ENCODE measurements around the gene CCDC27.

Gene CCDC27

GRCh38 chr1:3729594-3730542, 22.4 kb upstream of the CCDC27 start:
- no peaks in the 10 kb centered on the region for H3K9me3 ChIP-seq (ENCODE audit: control insufficient read depth in 2 of 2, low read length in 2 of 2)
- no peak overlapping the region for H3K9ac ChIP-seq (ENCODE audit: low read depth in 1 of 2, low read length in 2 of 2)
- no peak overlapping the region for H3K4me3 ChIP-seq (ENCODE audit: low read length in 2 of 2)
- H3K4me1 ChIP-seq (ENCODE audit: control insufficient read depth in 2 of 2, insufficient read depth in 2 of 2, low read length in 2 of 2): no peaks in the 10 kb centered on the region
- H3K36me3 ChIP-seq (ENCODE audit: control insufficient read depth in 2 of 2, insufficient read depth in 2 of 2, low read length in 2 of 2): no peaks in the 10 kb centered on the region
- H3K27ac ChIP-seq (ENCODE audit: low read depth in 2 of 2, low read length in 2 of 2): no peak overlapping the region
- peaks cover 0 to 2% of the 10 kb centered on the region in 2 donors for H3K27me3 ChIP-seq (ENCODE audit: control insufficient read depth in 2 of 2, insufficient read depth in 2 of 2, low read length in 2 of 2)

DNA sequence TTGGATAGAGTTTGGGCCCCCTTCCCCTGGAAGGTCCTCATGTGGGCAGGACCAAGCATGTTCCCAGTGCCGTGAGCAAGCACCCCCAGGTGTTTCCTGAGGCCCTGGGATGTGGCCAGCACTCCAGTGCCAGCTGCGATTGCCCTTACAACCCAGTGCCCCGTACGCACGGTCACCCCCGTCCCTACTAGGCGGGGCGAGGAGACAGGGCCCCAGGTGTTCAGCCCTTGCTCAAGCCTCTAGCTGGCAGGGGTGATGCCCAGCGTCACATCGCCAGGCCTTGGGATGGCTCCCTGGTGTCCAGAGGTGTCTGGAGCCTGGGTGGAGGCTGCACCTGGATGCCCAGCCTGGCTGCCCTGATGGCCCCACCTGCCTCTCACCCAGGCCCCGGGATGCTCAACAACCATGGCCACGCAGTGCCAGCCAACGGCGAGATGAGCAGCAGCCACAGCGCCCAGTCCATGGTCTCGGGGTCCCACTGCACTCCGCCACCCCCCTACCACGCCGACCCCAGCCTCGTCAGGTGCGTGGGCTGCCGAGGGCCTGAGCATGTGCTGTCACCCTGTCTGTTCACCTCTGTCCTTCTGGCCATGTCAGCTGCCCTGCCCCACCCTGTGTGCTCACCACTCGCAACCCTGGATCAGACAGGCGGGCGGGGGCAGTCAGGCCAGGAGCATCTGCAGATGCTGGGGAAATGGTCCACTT, 21.6 kb upstream of the CCDC27 start:
- no peaks in the 10 kb centered on the region for H3K4me1 ChIP-seq (ENCODE audit: control insufficient read depth in 2 of 2, insufficient read depth in 2 of 2, low read length in 2 of 2)
- no peaks in the 10 kb centered on the region for H3K36me3 ChIP-seq (ENCODE audit: control insufficient read depth in 2 of 2, insufficient read depth in 2 of 2, low read length in 2 of 2)
- H3K9ac ChIP-seq (ENCODE audit: low read depth in 1 of 2, low read length in 2 of 2): no peak overlapping the region
- no peak overlapping the region for H3K27ac ChIP-seq (ENCODE audit: low read depth in 2 of 2, low read length in 2 of 2)
- H3K27me3 ChIP-seq (ENCODE audit: control insufficient read depth in 2 of 2, insufficient read depth in 2 of 2, low read length in 2 of 2): peaks cover 0 to 2% of the 10 kb centered on the region in 2 donors
- H3K9me3 ChIP-seq (ENCODE audit: control insufficient read depth in 2 of 2, low read length in 2 of 2): no peaks in the 10 kb centered on the region
- H3K4me3 ChIP-seq (ENCODE audit: low read length in 2 of 2): no peak overlapping the region

DNA sequence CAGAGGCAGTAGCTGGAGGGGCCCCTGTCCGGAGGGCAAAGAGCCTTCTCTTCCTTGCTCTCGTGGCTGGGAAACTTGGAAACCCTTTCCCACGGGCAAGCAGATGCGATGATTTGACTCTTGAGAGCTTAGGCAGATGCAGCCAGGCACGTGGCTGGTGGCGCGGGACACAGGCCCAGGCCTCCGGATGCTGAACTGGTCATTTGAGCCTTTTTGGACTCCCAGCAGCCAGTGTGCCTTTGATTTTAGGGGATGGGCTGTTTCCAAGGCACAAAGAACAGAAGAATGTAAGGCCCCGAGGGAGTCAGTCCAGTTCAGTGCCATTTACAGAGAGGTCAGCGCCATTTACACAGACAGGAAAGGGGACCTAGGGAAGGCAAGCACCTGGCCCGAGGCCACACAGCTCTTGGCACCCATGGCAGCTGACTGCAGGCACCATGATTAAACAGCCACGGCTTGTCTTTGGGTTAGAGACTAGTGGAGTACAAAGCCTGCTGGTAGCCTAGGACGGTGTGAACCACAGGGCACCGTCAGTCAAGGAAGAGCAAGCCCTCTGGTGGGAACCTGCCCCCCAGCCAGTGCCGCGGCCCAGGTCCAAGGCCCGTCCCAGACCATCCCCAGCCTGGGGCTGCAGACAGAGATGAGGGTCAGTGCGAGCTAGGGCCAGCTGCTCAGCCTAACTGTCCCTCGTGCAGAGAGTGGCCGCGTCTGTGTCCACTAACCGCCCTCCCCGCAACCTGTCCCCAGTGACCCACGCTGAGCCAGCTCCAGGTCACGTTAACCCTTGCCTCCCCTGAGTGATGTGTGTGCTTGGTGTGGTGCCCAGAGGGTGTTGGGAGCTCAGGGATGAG, 20.4 kb upstream of the CCDC27 start:
- H3K4me1 ChIP-seq (ENCODE audit: control insufficient read depth in 2 of 2, insufficient read depth in 2 of 2, low read length in 2 of 2): no peaks in the 10 kb centered on the region
- H3K36me3 ChIP-seq (ENCODE audit: control insufficient read depth in 2 of 2, insufficient read depth in 2 of 2, low read length in 2 of 2): no peaks in the 10 kb centered on the region
- H3K27me3 ChIP-seq (ENCODE audit: control insufficient read depth in 2 of 2, insufficient read depth in 2 of 2, low read length in 2 of 2): peaks cover 0 to 2% of the 10 kb centered on the region in 2 donors
- no peaks in the 10 kb centered on the region for H3K9me3 ChIP-seq (ENCODE audit: control insufficient read depth in 2 of 2, low read length in 2 of 2)
- no peak overlapping the region for H3K9ac ChIP-seq (ENCODE audit: low read depth in 1 of 2, low read length in 2 of 2)
- no peak overlapping the region for H3K4me3 ChIP-seq (ENCODE audit: low read length in 2 of 2)
- H3K27ac ChIP-seq (ENCODE audit: low read depth in 2 of 2, low read length in 2 of 2): no peak overlapping the region

DNA sequence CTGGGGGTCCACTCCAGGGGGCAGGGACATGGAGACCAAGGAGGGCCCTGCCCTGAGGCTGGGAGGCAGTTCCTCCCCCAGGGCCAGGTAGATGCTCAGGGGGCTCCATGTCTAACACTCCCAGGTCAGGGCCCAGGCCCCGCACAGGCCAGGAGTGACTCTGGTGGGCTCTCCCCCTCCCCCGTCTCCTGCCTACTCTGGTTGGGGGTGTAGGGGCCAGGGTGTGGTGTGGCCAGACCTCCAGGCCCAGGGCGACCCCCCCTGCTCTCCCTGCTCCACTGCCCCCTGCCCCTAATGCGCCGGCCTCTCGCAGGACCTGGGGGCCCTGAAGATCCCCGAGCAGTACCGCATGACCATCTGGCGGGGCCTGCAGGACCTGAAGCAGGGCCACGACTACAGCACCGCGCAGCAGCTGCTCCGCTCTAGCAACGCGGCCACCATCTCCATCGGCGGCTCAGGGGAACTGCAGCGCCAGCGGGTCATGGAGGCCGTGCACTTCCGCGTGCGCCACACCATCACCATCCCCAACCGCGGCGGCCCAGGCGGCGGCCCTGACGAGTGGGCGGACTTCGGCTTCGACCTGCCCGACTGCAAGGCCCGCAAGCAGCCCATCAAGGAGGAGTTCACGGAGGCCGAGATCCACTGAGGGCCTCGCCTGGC, 19.7 kb upstream of the CCDC27 start:
- no peak overlapping the region for H3K9ac ChIP-seq (ENCODE audit: low read depth in 1 of 2, low read length in 2 of 2)
- no peak overlapping the region for H3K4me3 ChIP-seq (ENCODE audit: low read length in 2 of 2)
- H3K36me3 ChIP-seq (ENCODE audit: control insufficient read depth in 2 of 2, insufficient read depth in 2 of 2, low read length in 2 of 2): no peaks in the 10 kb centered on the region
- H3K27ac ChIP-seq (ENCODE audit: low read depth in 2 of 2, low read length in 2 of 2): no peak overlapping the region
- H3K9me3 ChIP-seq (ENCODE audit: control insufficient read depth in 2 of 2, low read length in 2 of 2): no peaks in the 10 kb centered on the region
- H3K4me1 ChIP-seq (ENCODE audit: control insufficient read depth in 2 of 2, insufficient read depth in 2 of 2, low read length in 2 of 2): no peaks in the 10 kb centered on the region
- H3K27me3 ChIP-seq (ENCODE audit: control insufficient read depth in 2 of 2, insufficient read depth in 2 of 2, low read length in 2 of 2): peaks cover 0 to 2% of the 10 kb centered on the region in 2 donors

DNA sequence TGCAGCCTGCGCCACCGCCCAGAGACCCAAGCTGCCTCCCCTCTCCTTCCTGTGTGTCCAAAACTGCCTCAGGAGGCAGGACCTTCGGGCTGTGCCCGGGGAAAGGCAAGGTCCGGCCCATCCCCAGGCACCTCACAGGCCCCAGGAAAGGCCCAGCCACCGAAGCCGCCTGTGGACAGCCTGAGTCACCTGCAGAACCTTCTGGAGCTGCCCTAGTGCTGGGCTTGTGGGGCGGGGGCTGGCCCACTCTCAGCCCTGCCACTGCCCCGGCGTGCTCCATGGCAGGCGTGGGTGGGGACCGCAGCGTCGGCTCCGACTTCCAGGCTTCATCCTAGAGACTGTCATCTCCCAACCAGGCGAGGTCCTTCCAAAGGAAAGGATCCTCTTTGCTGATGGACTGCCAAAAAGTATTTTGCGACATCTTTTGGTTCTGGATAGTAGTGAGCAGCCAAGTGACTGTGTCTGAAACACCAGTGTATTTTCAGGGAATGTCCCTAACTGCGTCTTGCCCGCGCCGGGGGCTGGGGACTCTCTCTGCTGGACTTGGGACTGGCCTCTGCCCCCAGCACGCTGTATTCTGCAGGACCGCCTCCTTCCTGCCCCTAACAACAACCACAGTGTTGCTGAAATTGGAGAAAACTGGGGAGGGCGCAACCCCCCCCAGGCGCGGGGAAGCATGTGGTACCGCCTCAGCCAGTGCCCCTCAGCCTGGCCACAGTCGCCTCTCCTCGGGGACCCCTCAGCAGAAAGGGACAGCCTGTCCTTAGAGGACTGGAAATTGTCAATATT, 19.0 kb upstream of the CCDC27 start:
- Histone ChIP-seq H3K4me1 (ENCODE audit: control insufficient read depth in 2 of 2, insufficient read depth in 2 of 2, low read length in 2 of 2) (no peaks in the 10 kb centered on the region), H3K27ac (ENCODE audit: low read depth in 2 of 2, low read length in 2 of 2) (no peak overlapping the region), H3K9me3 (ENCODE audit: control insufficient read depth in 2 of 2, low read length in 2 of 2) (no peaks in the 10 kb centered on the region), H3K4me3 (ENCODE audit: low read length in 2 of 2) (no peak overlapping the region), H3K9ac (ENCODE audit: low read depth in 1 of 2, low read length in 2 of 2) (no peak overlapping the region), H3K36me3 (ENCODE audit: control insufficient read depth in 2 of 2, insufficient read depth in 2 of 2, low read length in 2 of 2) (no peaks in the 10 kb centered on the region), H3K27me3 (ENCODE audit: control insufficient read depth in 2 of 2, insufficient read depth in 2 of 2, low read length in 2 of 2) (peaks cover 0 to 1% of the 10 kb centered on the region in 2 donors)

DNA sequence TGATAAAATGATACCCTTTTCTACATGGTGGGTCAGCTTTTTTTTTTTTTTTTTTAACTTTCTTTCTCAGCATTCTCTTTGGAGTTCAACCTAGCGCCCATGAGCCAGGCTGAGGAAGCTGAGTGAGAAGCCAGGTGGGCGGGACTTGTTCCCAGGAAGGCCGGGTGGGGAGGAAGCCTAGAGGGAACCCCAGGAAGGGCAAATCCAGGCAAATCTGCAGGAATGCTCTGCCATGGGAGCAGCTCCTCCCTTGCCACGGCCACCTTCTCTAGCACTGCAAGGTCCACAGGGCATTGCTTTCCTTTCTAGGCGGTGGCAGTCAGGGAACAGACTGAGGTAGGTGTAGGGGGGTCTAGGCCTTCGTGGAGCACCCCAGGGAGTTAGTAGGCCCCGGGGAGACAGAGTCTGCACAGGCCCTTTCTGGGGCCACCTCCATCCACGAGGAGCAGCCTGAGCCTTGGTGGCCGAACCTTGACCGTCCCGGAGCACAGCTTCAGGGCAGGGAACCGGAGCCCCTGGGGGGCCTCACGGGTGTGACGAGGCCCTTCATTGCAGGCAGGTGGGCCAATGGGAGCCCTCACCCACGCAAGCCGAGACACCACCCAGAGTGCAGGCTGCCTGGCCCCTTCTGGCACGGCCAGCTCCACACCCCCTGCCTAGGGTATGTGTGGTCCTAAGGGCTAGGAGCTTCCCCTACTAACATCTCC, 18.2 kb upstream of the CCDC27 start:
- Histone ChIP-seq H3K27ac (ENCODE audit: low read depth in 2 of 2, low read length in 2 of 2) (no peak overlapping the region), H3K36me3 (ENCODE audit: control insufficient read depth in 2 of 2, insufficient read depth in 2 of 2, low read length in 2 of 2) (peaks cover 0 to 4% of the 10 kb centered on the region in 2 donors), H3K4me3 (ENCODE audit: low read length in 2 of 2) (no peak overlapping the region), H3K9me3 (ENCODE audit: control insufficient read depth in 2 of 2, low read length in 2 of 2) (no peaks in the 10 kb centered on the region), H3K27me3 (ENCODE audit: control insufficient read depth in 2 of 2, insufficient read depth in 2 of 2, low read length in 2 of 2) (no peaks in the 10 kb centered on the region), H3K4me1 (ENCODE audit: control insufficient read depth in 2 of 2, insufficient read depth in 2 of 2, low read length in 2 of 2) (no peaks in the 10 kb centered on the region), H3K9ac (ENCODE audit: low read depth in 1 of 2, low read length in 2 of 2) (no peak overlapping the region)

DNA sequence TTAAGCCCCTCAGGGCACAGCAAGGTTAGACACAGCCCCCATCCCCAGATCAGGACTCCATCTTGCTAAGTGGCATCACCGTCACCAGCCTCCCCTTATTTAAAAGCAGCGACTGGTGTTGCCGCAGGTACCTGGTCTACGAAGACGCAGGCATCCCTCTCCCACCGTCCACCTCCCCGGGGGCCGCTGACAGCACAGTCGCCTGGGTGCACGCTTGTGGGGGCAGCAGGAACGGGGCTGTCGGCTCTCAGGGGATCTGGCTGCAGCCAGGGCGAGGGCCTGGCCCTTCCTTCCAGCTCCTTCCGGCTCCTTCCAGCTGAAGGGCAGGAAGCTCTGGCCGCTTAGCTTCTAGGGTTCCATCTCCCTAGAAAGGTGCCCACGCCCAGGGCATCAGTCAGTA, 17.6 kb upstream of the CCDC27 start:
- H3K27ac ChIP-seq (ENCODE audit: low read depth in 2 of 2, low read length in 2 of 2): no peak overlapping the region
- H3K27me3 ChIP-seq (ENCODE audit: control insufficient read depth in 2 of 2, insufficient read depth in 2 of 2, low read length in 2 of 2): no peaks in the 10 kb centered on the region
- H3K9me3 ChIP-seq (ENCODE audit: control insufficient read depth in 2 of 2, low read length in 2 of 2): no peaks in the 10 kb centered on the region
- H3K9ac ChIP-seq (ENCODE audit: low read depth in 1 of 2, low read length in 2 of 2): no peak overlapping the region
- H3K4me3 ChIP-seq (ENCODE audit: low read length in 2 of 2): no peak overlapping the region
- H3K36me3 ChIP-seq (ENCODE audit: control insufficient read depth in 2 of 2, insufficient read depth in 2 of 2, low read length in 2 of 2): peaks cover 0 to 5% of the 10 kb centered on the region in 2 donors
- H3K4me1 ChIP-seq (ENCODE audit: control insufficient read depth in 2 of 2, insufficient read depth in 2 of 2, low read length in 2 of 2): no peaks in the 10 kb centered on the region

GRCh38 chr1:3735027-3735681, 17.1 kb upstream of the CCDC27 start:
- H3K27ac ChIP-seq (ENCODE audit: low read depth in 2 of 2, low read length in 2 of 2): no peak overlapping the region
- peaks cover 0 to 5% of the 10 kb centered on the region in 2 donors for H3K36me3 ChIP-seq (ENCODE audit: control insufficient read depth in 2 of 2, insufficient read depth in 2 of 2, low read length in 2 of 2)
- no peaks in the 10 kb centered on the region for H3K4me1 ChIP-seq (ENCODE audit: control insufficient read depth in 2 of 2, insufficient read depth in 2 of 2, low read length in 2 of 2)
- H3K9me3 ChIP-seq (ENCODE audit: control insufficient read depth in 2 of 2, low read length in 2 of 2): no peaks in the 10 kb centered on the region
- H3K4me3 ChIP-seq (ENCODE audit: low read length in 2 of 2): no peak overlapping the region
- no peaks in the 10 kb centered on the region for H3K27me3 ChIP-seq (ENCODE audit: control insufficient read depth in 2 of 2, insufficient read depth in 2 of 2, low read length in 2 of 2)
- H3K9ac ChIP-seq (ENCODE audit: low read depth in 1 of 2, low read length in 2 of 2): no peak overlapping the region
